GM21576 (cell line): ENCODE measurements around the gene MN1.

Source experiments
- ATAC-seq: cut with Tn5 transposase; IDR thresholded peaks from one replicate; pipeline ENCODE4 v1.9.1; 2021; ENCODE audit warnings: mild to moderate bottlenecking, moderate library complexity; ENCODE audit not compliant: unreplicated experiment

The MN1 gene

DNA sequence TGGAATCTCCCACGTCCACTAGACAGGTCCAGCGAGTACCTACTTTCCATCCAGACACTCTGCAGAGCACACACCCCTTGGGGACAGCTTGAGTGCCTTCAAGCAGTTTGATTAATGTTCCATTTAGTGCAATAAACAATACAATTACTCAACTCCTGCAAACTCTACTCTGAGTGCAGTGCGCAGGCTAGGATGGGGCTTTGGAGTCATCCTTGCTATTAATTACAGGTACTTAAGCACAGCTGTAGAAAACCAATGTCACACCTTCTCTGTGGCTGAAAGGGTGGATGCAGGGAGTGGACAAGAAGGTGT is 82.6 kb downstream of the MN1 start:
- no peak for ATAC-seq

- ATAC-seq = no peak
Observed at GRCh38 chr22:27718186-27719035, 83.1 kb downstream of the MN1 start.

- ATAC-seq = no peak
Observed at GRCh38 chr22:27717094-27717493, 84.5 kb downstream of the MN1 start.

DNA sequence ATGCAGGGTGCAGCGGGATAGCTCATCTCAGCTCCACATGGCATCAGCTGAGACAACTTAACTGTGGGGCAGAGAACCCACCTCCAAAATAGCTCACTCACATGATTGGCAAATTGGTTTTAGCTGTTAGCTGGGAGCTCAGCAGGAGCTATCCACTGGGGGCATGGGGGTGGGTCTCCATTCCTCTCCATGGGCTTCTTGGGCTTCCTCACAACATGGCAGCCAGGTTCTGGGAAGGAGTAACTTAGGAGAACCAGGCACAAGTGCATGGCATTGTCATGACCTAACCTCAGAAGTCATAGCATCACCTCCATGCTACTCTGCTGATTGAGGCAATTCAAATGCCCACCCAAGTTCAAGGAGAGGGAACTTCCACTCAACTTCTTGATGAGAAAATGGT is 85.5 kb downstream of the MN1 start:
- ATAC-seq = no peak

DNA sequence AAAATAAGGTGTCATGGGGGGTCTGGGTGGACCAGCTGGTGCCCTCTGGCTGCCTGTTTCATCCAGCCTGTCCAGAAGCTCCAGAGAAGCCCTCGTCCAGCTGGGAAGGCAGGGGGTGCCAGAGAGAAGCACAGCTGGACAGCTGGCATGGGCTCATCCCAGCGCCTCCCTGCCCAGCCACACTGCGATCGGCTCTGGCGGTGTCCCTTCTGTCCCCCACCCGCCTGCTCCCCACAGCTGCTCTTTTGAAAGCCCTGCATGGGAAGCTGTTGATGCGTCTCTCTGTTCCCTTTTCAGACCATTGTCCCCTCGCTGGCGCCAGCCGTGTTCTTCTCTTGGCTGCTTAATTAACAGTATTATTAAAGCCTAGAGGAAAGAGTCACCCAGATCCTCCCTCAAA is 86.5 kb downstream of the MN1 start:
- no peak for ATAC-seq

- ATAC-seq = no peak
Observed at GRCh38 chr22:27714068-27714467, 87.5 kb downstream of the MN1 start.

- ATAC-seq = no peak
Observed at GRCh38 chr22:27713461-27713860, 88.1 kb downstream of the MN1 start.

DNA sequence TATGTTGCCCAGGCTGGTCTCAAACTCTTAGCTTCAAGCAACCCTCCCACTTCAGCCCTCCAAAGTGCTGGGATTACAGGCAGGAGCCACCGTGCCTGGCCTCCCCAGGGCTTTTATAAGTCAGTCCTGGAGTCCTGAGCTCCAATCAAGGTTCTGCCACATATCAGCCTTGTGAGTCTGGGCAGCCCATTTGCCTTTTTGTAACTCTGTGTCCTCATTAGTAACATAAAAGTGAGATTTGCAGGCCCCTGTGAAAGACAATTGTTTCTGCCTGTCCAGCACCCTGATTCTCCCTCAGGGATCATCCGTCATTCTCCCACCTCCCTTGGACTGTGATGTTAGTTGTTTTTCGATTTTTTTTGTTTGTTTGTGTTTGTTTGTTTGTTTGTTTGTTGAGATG is 89.8 kb downstream of the MN1 start:
- no peak for ATAC-seq

- no peak for ATAC-seq
Observed at GRCh38 chr22:27711012-27711411, 90.5 kb downstream of the MN1 start.

DNA sequence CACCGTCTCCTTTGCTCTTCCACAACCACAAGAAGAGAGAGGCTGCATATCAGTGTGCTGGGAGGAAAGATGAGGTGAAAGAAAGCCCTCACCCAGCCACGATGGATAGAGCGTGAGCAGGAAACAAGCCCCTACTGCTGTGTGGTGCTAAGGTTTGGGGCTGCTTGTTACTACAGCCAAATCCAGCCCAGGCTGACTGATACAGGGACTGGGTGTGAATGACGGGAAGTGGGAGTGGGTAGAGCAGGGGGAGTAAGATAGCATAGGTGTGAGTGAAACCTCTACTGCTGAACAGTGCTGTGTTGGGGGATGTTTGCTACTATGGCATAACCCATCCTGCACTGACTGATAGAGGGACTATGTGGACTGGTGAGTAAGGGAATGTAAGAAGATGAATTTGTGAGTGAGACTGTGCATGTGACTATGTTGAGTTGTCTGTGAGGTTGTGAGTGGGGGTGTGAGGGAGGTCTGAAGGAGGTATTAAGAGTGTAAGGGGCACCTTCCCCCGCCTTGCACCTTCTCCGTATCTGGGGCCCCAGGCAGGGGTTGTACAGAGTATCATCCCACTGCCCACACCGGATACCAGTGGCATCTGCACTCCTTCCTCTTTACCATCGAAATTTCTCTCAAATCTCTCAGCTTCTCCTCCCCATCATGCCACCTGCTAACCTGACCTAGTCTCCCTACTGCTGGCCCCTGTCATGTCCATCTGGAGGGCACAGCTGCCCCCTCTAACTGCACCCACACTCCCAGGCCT is 91.5 kb downstream of the MN1 start:
- ATAC-seq = no peak

GRCh38 chr22:27706489-27706888 is 95.1 kb downstream of the MN1 start:
- ATAC-seq = no peak

DNA sequence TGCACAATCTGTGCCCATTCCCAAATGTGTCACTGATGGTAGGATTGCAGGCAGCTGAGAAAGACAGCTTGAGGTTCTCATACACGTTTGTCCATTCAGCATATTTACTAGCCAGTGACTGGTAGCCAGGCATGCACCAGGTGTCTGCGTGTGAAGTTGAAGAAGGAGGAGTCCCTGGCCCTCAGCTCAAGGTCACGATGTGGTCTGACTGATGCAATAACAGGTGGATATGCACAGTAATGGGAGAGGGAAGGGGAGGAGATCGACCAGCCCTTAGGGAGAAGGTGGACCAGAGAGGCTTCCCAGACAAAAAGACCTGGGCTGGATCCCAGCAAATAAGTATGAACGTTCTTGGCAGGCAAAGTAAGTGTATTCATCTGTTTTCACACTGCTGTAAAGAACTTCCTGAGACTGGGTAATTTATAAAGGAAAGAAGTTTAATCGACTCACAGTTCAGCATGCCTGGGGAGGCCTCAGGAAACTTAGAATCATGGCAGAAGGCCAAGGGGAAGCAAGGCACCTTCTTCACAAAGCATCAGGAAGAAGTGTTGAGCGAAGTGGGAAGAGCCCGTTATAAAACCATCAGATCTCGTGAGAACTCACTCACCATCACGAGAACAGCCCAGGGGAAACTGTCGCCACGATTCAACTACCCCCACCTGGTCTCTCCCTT is 96.0 kb downstream of the MN1 start:
- ATAC-seq = no peak

DNA sequence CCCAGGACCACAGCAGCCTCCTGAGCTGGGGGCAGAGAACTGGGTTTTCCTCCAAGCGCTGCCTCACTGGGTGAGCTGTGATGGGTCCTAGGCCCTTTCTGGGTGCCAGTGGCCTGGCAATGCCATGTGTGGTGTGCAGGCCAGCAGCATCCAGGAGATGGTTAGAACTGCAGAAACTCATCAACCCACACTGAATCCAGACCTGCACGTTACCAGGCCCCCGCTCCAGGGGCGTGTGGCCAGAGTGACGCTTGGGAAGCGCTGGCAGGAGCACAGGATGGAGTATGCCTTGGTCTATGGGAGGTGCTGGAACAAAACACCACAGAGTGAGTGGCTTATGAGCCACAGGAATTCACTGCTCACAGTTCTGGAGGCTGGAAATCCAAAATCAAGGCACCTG is 97.0 kb downstream of the MN1 start:
- no peak for ATAC-seq

GRCh38 chr22:27699383-27700019 is 102.1 kb downstream of the MN1 start:
- no peak for ATAC-seq

DNA sequence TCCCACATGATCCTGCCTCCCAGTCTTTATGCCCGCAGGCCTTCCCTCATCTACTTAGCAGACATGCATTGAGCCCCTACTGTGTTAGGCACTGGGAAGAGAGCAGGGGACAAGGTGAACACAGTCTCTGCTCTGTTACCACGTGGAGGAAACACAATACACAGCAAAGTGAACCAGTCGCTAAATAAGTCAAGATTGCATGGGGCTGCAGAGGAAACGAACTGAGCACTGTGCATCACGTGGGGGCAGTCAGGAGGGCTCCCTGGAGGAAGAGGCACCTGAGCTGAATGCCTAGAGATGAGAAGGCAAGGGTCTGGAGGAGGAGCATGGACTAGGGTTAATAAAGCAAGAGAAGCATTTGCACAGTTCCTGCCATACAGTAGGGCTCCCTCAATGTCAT is 102.7 kb downstream of the MN1 start:
- no peak for ATAC-seq
